KG1 (cell line): ENCODE results near the gene ICA1L.

Source experiments
- DNase-seq: peaks from one replicate; lab custom pipeline; 2025; lab: John Stamatoyannopoulos, UW

The ICA1L gene

DNA sequence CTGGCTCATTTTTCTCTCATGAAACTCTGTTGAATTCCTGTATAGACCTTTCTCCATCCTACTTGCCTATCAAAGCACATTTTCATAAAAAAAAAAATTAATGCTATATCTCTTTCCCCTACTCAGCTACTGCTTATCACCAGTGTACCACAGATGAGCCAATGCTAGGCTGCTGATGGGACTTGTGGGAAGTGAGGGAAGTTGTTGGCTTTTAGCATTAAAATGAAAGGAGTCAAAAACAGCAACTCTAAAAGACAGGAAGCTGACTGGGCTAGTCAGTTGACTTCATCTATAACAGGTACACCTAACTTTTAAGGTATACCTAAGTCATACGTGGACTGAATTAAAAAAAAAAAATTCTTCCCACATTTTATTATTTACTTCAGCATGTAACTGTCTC, 134.7 kb downstream of the ICA1L start:
- no peak for DNase-seq

DNA sequence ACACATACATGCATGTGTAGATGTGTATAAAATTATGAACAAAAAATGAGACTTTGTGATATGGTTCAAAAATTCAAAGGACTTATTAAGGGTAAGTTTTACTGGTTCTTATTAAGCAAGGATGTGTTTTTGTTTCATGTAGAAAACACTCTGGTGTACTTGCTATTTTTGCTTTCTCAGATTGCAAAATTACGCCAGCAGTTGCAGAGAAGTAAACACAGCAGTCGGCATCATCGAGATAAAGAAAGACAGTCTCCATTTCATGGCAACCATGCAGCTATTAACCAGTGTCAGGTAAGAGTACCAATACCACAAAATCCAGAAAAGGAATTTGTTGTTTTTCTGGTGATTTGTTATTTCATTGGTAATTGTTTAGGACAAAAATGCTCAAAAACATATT, 145.5 kb downstream of the ICA1L start:
- no peak for DNase-seq

DNA sequence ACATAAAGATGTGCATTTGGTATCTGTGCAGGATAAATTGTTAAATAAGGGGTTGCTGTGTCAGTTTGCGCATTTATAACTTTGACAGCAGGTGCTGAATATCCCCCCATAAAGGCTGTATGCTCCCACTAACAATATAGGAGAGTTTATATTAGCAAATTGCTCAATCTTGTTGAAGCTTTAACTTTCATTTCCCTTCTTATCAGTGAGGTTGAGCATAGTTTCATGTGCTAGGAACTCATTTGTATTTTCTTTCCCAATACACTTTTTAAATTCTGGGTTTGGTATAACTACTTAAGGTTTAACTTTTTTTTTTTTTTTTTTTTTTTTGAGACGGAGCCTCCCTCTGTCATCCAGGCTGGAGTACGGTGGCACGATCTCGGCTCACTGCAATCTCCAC, 147.8 kb downstream of the ICA1L start:
- DNase-seq = no peak
